ENCODE results near the gene USP48. TPM values are rescaled to one million over a fixed set of nuclear protein-coding genes. Genes with fewer than 3 reads are reported as not detected.
"Not testable (repeated sequence)": the region's sequence is repeated elsewhere in the genome, so short reads cannot be mapped to it uniquely, and the experiment has no call there.

USP48 gene
- total RNA-seq, 1 donor from 2014 or later = 42.7 TPM

DNA sequence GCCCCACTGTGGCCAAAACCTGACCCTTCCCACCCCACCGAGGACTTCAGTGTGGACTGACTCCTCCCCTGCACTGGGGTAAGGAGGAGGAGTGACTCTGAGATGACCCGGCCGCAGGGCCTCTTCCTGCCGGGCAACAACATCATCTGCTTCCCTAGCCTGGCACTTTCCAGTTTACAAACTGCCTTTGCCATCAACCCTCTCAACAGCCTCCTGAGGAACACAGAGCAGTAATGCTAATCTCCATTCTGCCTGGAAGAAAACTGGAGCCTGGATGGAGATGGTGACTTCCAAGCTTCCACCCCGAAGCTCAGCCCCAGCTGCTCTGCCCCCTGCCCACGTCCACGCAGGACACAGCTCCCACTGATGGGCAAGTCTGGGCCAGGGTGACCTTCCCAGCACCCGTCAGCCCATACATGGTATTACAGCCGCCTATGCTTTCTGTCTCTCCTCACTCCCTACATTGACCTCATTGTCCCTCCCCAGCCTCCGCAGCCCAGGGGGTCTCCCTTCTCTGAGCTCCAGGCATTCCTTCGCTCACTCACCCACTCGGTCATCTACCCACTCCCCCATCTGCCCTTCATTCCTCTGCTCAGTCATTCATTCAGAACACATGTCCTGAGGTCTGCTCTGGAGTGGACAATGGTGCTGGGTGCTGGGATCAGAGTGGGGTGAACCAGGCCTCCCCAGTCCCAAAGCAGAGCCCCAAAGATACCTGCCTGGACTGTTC is 148.0 kb downstream of the USP48 start:
- ATAC-seq (no peak), DNase-seq (ENCODE audit: missing footprints) (no peak)
- intact Hi-C loops (cut with DNase I) = no loop called here

DNA sequence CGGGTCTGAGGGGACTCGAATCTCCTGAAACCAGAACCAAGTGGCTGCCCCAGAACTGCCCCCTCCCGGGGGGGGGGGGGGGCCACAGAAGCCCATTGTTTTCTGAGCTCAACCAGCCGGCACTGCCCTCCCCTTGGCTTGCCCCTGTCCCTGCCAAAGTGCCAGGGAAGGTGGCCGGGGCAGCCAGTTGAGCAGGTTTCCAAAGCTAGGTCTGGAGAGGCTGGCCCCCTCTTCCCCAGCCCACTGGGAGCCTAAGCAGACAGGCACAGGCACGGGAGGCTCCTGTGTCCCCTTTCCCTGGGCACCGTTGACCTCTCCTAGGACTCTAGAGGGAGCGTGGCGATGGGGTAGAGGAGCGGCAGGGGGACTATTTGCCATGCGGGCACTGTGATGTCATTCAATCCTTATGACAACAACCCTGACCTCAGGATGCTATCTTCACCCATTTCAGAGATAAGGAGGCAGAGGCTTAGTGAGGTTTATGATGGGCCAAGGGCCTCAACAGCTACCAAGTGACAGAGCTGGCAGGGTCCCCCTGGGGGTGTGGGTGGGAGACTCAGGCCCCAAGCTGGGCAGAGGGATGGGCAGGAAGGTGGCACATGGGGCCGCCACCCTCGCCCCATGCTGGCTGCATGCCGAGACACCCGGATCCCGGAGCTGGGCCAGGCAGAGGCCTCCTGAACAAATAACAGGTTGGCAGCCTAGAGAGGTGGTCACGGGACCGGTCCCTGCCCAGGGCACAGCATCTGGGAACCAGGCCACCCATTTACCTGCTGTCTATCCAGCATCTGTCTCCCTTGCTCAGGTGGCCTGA is 148.8 kb downstream of the USP48 start:
- intact Hi-C loops (cut with DNase I) = no loop called here
- DNase-seq (ENCODE audit: missing footprints) (no peak), ATAC-seq (no peak)

DNA sequence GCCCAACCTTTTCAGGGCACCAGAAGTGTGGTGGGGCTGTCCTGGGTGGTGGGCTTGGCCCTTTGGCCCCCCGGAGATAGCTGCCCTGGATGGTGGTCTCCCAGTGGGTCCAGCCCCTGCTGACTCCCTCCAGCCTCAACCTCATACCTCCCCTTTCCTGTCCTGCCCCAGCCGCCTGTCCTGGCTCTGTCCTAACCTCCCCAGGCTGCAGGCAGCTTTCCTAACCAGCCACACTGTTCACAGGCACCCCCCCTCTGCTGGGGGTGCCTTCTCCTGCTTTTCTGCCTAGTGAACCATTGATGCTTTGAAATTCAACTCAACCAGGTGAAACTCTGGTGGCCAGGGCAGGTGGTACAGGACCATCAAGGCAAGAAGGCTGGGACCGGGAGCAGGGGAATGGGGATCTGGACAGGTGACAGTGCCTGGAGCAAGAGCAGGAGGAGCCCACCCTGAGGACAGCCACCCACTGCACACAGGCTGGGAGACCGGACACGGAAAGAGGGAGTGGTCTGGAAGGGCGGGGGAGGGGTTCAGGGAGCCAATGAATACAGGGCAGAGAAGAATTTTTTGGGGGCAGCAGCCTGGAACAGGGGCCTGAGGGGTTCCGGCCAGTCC is 149.7 kb downstream of the USP48 start:
- intact Hi-C loops (cut with DNase I) = no loop called here
- ATAC-seq = no peak
- no peak for DNase-seq (ENCODE audit: missing footprints)

DNA sequence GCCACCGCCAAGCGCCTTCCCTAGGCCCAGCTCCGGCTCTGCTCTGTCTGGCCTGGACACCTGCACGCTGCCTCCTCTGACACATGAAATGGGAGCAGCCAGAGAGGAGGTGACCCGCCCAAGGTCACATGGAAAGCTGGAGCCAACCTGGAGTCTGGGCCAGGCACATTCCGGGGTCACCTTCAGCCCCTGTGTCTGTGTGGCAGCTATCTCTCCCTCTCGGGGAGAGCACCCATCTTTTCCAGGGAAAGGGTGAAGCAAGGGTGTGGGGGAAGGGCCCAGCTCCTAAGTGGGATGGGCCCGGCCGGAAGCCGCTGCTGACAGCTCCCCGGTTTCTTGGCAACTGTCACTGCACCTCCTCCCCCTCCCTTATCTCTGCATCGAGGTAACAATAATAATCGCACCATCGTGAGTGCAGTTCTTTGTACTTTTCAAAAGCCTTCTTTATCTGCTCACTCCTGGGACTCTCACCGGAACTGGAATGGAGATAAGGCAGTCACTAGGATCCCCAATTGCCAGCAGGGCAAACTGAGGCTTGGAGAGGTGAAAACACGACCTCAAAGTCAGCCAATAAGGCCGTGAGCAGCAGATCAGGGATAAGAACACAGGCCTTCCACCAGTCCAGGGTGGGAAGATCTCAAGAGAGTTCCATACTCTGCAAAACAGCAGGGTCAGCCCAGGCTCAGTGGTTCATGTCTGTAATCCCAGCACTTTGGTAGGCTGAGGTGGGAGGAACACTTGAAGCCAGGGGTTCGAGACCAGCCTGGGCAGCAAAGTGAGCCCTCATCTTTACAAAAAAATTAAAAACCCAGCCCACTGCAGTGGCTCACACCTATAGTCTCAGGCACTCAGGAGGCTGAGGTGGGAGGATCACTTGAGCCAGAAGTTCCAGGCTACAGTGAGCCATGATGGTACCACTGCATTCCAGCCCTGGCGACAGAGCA is 150.7 kb downstream of the USP48 start:
- ATAC-seq (no peak), DNase-seq (ENCODE audit: missing footprints) (no peak)
- intact Hi-C loops (cut with DNase I) = no loop called here

DNA sequence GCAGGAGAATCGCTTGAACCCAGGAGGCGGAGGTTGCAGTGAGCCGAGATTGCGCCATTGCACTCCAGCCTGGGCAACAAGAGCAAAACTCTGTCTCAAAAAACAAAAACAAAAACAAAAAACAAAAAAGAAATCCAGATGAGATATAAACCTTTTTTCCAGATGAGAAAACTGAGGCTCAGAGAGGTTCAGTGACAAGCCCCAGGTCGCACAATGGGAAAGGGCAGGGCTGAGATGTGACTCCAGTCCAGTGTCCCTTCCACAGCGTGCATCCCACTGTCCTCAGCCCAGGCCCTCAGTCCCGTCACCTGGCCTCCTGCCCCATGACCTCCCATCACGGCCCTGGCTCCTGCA is 151.4 kb downstream of the USP48 start:
- intact Hi-C loops (cut with DNase I); ATAC-seq; DNase-seq (ENCODE audit: missing footprints): not testable (repeated sequence)

DNA sequence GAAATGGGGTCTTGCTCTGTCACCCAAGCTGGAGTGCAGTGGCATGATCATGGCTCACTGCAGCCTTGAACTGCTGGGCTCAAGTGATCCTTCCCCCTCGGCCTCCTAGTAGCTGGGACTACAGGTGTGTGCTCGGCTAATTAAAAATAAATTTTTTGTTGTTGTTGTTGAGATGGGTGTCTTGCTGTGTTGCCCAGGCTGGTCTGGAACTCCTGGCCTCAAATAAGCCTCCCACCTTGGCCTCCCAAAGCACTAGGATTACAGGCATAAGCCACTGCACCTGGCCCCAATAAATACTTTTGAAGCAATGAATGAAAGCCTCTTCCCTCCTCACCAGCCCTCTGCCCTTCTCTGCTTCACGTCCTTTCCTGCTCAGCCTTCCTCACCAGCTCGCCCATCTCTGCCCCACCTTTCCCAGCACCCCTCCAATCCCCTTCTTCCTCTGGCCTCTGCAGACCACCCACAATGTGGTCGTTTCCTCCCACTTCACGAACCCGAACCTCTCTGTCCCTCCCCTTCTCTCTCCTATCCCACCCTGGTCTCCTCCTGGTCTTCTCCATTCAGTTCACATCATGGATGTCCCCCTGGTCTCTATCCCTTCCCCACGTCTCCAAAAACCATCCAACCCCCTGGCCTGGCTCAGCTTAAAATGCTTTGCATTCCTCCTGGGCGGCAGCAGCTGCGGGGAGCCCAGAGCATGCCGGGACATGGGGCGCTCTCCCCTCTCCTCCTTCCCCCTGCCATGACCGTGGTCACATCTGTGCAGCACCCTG is 152.2 kb downstream of the USP48 start:
- no peak for ATAC-seq
- intact Hi-C loops (cut with DNase I) = no loop called here
- no peak for DNase-seq (ENCODE audit: missing footprints)

DNA sequence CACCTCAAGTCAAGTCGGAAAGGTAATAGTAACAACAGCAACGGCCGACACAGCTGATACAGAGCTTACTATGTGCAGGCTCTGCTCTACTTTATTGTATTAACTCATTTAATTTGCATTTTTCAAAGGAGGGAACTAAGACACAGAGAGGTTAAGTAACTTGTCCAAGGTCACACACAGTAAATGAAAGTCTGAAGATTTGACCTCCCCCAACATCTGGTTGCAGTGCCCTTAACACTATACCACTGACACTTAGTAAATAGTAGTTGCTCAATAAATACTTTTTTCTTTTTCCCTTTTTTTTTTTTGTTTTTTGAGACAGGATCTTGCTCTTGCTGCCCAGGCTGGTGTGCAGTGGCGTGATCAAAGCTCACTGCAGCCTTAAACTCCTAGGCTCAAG is 153.0 kb downstream of the USP48 start:
- ATAC-seq (no peak), DNase-seq (ENCODE audit: missing footprints) (no peak)
- intact Hi-C loops (cut with DNase I) = no loop called here

DNA sequence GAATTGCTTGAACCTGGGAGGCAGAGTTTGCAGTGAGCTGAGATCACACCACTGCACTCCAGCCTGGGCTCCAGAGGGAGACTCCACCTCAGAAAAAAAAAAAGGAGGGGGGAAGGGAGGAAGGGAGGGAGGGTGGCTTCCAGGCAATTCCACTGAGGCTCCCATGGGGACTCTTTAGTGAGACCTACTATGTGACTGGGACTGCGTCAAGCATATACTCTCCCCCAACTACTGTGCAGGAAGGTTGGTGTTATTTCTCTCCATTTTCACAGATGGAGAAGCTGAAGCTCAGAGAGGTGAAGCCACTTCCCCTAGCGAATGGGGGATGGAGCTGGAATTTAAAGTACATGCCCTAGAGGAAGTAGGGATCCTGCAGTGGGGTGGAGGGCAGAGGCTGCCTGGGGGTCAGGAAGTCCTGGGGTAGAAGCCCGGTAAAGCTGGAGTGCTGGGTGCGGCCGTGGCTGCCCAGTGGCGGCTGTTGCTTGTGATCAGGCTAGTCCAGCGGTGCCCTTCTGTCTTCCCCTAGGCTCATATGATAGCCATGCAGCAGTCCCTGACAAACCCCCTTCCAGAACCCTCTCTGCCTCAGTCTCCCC is 154.1 kb downstream of the USP48 start:
- DNase-seq (ENCODE audit: missing footprints) (no peak), ATAC-seq (no peak)
- intact Hi-C loops (cut with DNase I) = no loop called here

Other genes with a start within 250 kb of the USP48 start
- gene RAP1GAP, start 113.8 kb downstream of the USP48 start, total RNA-seq = 4.5 TPM
- not detected for gene LDLRAD2, start 29.1 kb upstream of the USP48 start, total RNA-seq
- gene HSPG2, start 154.2 kb upstream of the USP48 start, total RNA-seq = 269 TPM
- not detected for gene CELA3B, start 193.9 kb upstream of the USP48 start, total RNA-seq
- not detected for gene CELA3A, start 218.5 kb upstream of the USP48 start, total RNA-seq